Thoracic aorta (tissue), 2 donors: ENCODE measurements around the gene C11orf58. TPM values are rescaled to one million over a fixed set of nuclear protein-coding genes. Genes with fewer than 3 reads are reported as not detected.

Experiments used
- ATAC-seq: fragments of 150-250 bp; one replicate; pipeline ENCODE4 v1.8.0; 2017; ENCODE audit warnings: low read depth; ENCODE audit not compliant: insufficient number of reproducible peaks, low FRiP score
- DNase-seq: peaks from one replicate; pipeline ENCODE4 v3.0.0-alpha.2; 2020; ENCODE audit warnings: low spot score
- H3K27ac ChIP-seq, 2 donors: fragments of 200-600 bp; sonication (generic); 1 replicate in 1 of 2; 2 replicates in 1 of 2; pipeline ENCODE4 v1.5.1; 2016; ENCODE audit warnings: mild to moderate bottlenecking in 2 of 2, moderate library complexity in 2 of 2
- H3K27me3 ChIP-seq: fragments of 200-600 bp; sonication (generic); replicated peaks from 2 replicates; pipeline ENCODE4 v1.6.0; 2016; ENCODE audit warnings: mild to moderate bottlenecking; ENCODE audit not compliant: insufficient read depth
- H3K36me3 ChIP-seq: fragments of 200-600 bp; sonication (generic); one replicate; pipeline ENCODE4 v1.5.1; 2016
- H3K4me1 ChIP-seq, 2 donors: fragments of 200-600 bp; sonication (generic); 1 replicate in 1 of 2; 2 replicates in 1 of 2; pipeline versions ENCODE4 v1.5.1 to v1.6.0; 2016; ENCODE audit warnings: low read depth in 2 of 2, mild to moderate bottlenecking in 1 of 2; ENCODE audit not compliant: control insufficient read depth in 1 of 2
- H3K4me3 ChIP-seq: fragments of 200-600 bp; sonication (generic); 2 replicates; pipeline ENCODE4 v1.5.1; 2016; ENCODE audit warnings: mild to moderate bottlenecking
- H3K9me3 ChIP-seq: fragments of 200-600 bp; sonication (generic); 2 replicates; pipeline ENCODE4 v1.5.1; 2016
- total RNA-seq, 2 donors: library from RNA; depleted of rRNA; stranded (reverse); fragments of >200 nt; gene quantifications; one replicate each; pipeline versions ENCODE4 v1.1.0 to v1.2.3, GENCODE V29; 2016
- TF ChIP-seq, protein P1 (sequence below): fragments of 200-600 bp; sonication (generic); IDR thresholded peaks from one replicate; pipeline ENCODE4 v1.5.1; 2019; ENCODE audit warnings: antibody characterized with exemption

C11orf58 gene
- 100 to 1,000 TPM; 104 to 161 TPM for total RNA-seq

DNA sequence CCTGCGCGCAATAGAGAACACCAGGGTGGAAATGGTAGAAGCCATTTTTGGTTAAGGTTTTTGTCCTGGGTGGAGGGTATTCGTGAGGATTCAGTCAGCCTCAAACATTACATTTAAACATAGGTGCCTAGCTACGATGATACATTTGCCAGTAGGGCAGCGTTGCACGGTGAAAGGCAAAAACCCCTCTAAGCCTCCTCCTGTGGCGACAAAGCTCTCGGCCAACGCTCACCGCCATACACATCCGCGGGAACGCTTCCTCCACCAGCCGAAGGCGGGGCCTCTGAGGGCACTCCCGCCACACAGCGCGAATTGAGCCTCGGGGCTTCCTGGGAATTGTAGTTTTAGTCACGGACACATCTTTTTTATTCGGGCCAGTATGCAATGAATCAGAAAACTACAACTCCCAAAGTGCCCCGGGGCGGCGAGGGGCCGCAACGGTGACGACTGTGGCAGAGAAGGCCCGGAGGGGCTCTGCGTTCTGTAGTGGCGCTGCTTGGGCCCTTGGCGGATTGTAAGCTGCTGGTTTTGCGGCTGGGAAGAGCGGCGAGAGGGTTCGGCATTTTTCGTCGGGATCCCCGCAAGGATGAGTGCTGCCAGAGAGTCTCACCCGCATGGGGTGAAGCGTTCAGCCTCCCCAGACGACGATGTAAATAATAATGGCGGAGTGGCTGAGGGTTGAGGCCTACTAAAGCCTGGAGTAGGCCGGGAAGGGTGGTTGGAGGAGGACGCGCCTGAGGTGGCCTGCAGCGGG is at the start of gene C11orf58:
Gene C11orf58, plus strand, starts transcription at position 455 of the 754 bp plus-strand sequence. Its CDS starts 132 bp downstream, at position 587.
- peaks cover 28 to 40% of the 10 kb centered on the region in 2 donors for H3K4me1 ChIP-seq
- TF ChIP-seq, protein P1, sequence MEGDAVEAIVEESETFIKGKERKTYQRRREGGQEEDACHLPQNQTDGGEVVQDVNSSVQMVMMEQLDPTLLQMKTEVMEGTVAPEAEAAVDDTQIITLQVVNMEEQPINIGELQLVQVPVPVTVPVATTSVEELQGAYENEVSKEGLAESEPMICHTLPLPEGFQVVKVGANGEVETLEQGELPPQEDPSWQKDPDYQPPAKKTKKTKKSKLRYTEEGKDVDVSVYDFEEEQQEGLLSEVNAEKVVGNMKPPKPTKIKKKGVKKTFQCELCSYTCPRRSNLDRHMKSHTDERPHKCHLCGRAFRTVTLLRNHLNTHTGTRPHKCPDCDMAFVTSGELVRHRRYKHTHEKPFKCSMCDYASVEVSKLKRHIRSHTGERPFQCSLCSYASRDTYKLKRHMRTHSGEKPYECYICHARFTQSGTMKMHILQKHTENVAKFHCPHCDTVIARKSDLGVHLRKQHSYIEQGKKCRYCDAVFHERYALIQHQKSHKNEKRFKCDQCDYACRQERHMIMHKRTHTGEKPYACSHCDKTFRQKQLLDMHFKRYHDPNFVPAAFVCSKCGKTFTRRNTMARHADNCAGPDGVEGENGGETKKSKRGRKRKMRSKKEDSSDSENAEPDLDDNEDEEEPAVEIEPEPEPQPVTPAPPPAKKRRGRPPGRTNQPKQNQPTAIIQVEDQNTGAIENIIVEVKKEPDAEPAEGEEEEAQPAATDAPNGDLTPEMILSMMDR, result no peak
- no peaks in the 10 kb centered on the region for H3K36me3 ChIP-seq
- H3K27ac ChIP-seq, result peak within 1 kb of the TSS; percentile 93 to 95
- peak; percentile 93 for DNase-seq
- peak within 1 kb of the TSS; percentile 95 for H3K4me3 ChIP-seq
- H3K27me3 ChIP-seq, result no peaks in the 10 kb centered on the region
- ATAC-seq, result peak; percentile 100
- no peaks in the 10 kb centered on the region for H3K9me3 ChIP-seq

DNA sequence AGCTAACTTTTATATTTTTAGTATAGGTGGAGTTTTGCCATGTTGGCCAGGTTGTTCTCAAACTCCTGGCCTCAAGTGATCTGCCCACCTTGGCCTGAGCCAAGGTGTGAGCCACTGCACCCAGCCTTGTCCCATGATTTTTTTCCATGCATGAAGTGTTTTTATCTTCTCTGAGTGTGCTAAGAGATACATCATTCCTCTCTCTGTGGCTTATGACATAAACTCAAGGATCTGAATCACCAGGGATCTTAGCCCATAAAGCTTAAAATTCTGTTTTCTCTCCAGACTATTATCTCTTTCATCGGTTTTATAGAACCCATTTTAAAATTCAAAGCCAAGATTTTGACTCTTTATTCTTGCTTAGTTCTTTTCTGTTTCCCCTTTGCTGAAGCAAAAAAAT is 48.4 kb upstream of the C11orf58 start:
- ATAC-seq (no peak), DNase-seq (no peak)
- H3K36me3 ChIP-seq, result no peaks in the 10 kb centered on the region
- no peaks in the 10 kb centered on the region for H3K27me3 ChIP-seq
- TF ChIP-seq, protein P1, result no peak
- H3K4me3 ChIP-seq, result no peak overlapping the region
- no peak overlapping the region for H3K27ac ChIP-seq
- H3K9me3 ChIP-seq, result no peaks in the 10 kb centered on the region
- H3K4me1 ChIP-seq, result no peaks in the 10 kb centered on the region

DNA sequence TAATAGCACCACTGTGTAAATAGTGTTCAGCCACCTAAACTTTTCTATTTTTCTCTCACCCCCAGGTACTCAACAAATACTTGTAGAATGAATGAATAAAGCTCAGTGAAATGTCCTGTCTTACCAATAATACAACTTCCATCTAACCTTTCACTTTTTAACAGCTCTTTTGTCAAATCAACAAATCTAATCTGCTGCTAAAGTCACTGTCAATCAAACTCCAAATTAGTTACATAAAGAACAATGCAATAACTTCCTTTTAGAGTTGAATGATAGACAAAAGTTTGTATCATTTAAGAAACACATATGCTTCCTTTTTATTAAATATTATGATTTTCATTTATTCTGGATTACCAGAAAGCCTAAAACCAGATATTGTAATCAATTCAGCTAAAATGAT is 34.7 kb upstream of the C11orf58 start:
- Histone ChIP-seq H3K4me3 (no peak overlapping the region), H3K36me3 (no peaks in the 10 kb centered on the region), H3K27ac (no peak overlapping the region), H3K27me3 (no peaks in the 10 kb centered on the region), H3K4me1 (no peaks in the 10 kb centered on the region), H3K9me3 (no peaks in the 10 kb centered on the region)
- ATAC-seq (no peak), DNase-seq (no peak)
- TF ChIP-seq, protein P1, result no peak

DNA sequence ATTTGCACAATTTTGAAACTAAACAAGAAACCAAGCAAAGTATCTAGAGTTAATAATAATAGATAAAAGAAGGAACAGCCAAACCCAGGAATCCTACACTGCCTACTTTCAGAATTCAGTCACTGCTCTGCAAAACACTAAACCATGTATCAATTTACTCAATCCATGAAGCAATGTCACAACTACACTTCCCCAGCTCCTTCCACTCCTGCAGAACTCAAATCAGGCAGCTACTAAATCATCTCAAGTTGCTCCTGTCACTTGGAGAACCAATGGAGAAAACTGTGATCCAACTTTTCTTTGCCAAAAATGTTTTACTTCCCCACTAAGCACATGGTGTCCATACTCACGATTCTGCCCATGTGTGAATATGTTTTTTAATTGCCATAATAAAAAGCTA is 24.9 kb upstream of the C11orf58 start:
- ATAC-seq, result no peak

DNA sequence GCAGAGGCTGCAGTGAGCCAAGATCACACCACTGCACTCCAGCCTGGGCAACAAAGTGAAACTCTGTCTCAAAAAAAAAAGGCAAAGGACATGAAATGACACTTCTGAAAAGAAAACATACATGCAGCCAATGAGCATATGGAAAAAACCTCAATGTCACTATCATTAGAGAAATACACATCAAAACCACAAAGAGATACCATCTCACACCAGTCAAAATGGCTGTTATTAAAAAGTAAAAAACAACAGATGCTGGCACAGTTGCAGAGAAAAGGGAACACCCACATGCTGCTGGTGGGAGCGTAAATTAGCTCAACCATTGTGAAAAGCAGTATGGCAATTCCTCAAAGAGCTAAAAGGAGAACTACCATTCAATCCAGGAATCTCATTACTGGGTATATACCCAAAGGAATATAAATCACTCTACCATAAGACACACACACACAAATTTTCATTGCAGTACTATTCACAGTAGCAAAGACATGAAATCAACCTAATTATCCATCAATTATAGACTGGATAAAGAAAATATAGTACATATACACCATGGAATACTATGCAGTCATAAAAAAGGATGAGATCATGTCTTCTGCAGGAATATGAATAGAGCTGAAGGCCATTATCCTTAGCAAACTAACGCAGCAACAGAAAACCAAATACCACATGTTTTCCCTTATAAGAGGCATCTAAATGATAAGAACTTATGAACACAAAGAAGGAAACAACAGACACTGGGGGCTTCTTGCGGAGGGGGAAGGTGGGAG is 15.7 kb upstream of the C11orf58 start:
- Histone ChIP-seq H3K36me3 (no peaks in the 10 kb centered on the region), H3K4me1 (no peaks in the 10 kb centered on the region), H3K27ac (no peak overlapping the region), H3K9me3 (no peaks in the 10 kb centered on the region), H3K4me3 (no peak overlapping the region), H3K27me3 (no peaks in the 10 kb centered on the region)
- DNase-seq (no peak), ATAC-seq (no peak)
- TF ChIP-seq, protein P1, result no peak

More for the DNA sequence above, 24.9 kb upstream of the C11orf58 start:
- DNase-seq, result no peak
- Histone ChIP-seq H3K4me1 (no peaks in the 10 kb centered on the region), H3K4me3 (no peak overlapping the region), H3K27me3 (no peaks in the 10 kb centered on the region), H3K36me3 (no peaks in the 10 kb centered on the region), H3K9me3 (no peaks in the 10 kb centered on the region), H3K27ac (no peak overlapping the region)
- TF ChIP-seq, protein P1, result no peak
